Measurements from ENCODE around the gene TUBGCP3.
"Not testable (repeated sequence)": the region's sequence is repeated elsewhere in the genome, so short reads cannot be mapped to it uniquely, and the experiment has no call there.

Gene TUBGCP3, protein sequence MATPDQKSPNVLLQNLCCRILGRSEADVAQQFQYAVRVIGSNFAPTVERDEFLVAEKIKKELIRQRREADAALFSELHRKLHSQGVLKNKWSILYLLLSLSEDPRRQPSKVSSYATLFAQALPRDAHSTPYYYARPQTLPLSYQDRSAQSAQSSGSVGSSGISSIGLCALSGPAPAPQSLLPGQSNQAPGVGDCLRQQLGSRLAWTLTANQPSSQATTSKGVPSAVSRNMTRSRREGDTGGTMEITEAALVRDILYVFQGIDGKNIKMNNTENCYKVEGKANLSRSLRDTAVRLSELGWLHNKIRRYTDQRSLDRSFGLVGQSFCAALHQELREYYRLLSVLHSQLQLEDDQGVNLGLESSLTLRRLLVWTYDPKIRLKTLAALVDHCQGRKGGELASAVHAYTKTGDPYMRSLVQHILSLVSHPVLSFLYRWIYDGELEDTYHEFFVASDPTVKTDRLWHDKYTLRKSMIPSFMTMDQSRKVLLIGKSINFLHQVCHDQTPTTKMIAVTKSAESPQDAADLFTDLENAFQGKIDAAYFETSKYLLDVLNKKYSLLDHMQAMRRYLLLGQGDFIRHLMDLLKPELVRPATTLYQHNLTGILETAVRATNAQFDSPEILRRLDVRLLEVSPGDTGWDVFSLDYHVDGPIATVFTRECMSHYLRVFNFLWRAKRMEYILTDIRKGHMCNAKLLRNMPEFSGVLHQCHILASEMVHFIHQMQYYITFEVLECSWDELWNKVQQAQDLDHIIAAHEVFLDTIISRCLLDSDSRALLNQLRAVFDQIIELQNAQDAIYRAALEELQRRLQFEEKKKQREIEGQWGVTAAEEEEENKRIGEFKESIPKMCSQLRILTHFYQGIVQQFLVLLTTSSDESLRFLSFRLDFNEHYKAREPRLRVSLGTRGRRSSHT

DNA sequence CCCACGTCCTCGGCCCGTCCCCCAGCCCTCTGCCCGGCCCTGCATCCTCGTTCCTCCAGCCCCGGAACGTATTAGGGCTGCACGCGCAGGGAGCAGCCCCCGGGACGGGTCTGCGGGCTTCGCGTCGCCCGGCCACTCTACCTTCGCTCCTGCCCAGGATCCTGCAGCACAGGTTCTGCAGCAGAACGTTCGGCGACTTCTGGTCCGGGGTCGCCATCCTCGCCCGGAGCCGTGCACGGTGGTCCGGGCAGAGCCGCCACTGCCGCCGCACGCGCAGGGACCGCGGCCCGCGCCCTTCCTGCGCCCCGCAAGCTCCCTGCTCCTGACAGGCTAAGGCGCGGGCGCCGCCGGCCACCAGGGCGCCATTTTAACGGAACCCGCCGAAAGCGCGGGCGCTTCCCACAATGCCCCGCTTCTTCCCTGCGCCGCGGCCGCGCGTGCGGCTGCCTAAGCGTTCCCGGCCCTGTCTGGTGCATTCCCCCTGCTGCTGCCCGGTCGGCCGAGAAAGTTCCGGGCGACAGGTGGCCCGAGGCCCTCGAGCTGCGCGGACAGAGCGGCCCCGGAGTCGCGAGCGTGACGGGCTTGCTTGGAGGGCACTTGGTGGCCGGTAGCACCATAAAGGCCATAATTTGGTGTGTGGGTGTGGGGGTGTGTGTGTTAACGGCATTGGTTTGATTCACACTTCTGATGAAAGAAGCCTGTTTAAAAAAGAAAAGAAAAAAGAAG lies at the start of gene TUBGCP3:
Gene TUBGCP3 (minus strand): TSS at position 390 of the 726 bp plus-strand sequence. CDS start 173 bp downstream, at position 217.
- peak; percentile 66 to 77 (median 67) for DNase-seq (ENCODE audit: low read depth in 3 of 3)

- no peak for DNase-seq (ENCODE audit: low read depth in 3 of 3)
Measured at GRCh38 chr13:112637017-112637801, 49.3 kb upstream of the TUBGCP3 start.

GRCh38 chr13:112636401-112636975 lies 48.5 kb upstream of the TUBGCP3 start:
- no peak for DNase-seq (ENCODE audit: low read depth in 3 of 3)

DNA sequence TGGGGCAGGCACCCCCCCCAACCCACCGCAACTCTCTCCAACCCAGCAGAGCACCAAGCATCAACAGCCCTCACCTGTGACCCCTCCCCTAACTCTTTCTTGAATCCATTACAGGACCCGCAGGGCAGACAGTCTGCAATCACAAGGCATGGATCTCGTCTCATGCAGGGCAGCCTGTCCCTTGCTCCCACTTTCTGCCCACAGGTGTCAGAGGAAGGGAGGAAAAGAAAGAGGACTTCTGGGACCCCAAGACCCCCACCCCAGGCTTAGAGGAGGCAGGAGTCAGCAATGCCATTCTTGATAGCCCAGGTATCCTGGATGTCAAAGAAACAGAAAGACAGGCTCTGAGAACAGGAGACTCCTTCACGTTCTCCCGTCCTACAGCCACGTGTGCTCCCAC lies 47.4 kb upstream of the TUBGCP3 start:
- DNase-seq (ENCODE audit: low read depth in 3 of 3), result no peak

GRCh38 chr13:112634102-112634501 lies 46.1 kb upstream of the TUBGCP3 start:
- no peak for DNase-seq (ENCODE audit: low read depth in 3 of 3)

- not testable (repeated sequence) for DNase-seq (ENCODE audit: low read depth in 3 of 3)
Measured at GRCh38 chr13:112630226-112630625, 42.3 kb upstream of the TUBGCP3 start.

- no peak for DNase-seq (ENCODE audit: low read depth in 3 of 3)
Measured at GRCh38 chr13:112629161-112629560, 41.2 kb upstream of the TUBGCP3 start.

GRCh38 chr13:112627613-112628012 lies 39.7 kb upstream of the TUBGCP3 start:
- DNase-seq (ENCODE audit: low read depth in 3 of 3), result not testable (repeated sequence)

DNA sequence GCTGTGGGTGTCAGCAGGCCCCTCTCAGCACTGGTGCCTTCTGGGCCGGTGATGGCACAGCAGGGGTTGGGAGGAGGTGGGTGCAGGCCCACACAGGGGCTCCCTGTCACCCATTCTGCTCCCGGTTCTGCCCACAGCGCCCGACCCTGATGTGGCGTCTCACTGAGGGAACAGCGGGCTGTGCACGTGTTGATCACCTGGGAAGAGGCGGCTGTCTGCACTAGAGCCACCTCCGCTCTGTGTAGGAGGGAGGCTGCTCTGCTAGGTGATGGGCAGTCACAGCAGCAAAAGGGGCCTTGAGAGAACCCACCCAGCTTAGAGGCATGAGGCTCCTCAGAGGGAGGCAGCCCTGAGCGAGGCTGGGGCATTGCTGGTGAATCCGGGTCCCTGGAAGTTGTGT lies 39.2 kb upstream of the TUBGCP3 start:
- no peak for DNase-seq (ENCODE audit: low read depth in 3 of 3)

- no peak for DNase-seq (ENCODE audit: low read depth in 3 of 3)
Measured at GRCh38 chr13:112626761-112627160, 38.8 kb upstream of the TUBGCP3 start.

DNA sequence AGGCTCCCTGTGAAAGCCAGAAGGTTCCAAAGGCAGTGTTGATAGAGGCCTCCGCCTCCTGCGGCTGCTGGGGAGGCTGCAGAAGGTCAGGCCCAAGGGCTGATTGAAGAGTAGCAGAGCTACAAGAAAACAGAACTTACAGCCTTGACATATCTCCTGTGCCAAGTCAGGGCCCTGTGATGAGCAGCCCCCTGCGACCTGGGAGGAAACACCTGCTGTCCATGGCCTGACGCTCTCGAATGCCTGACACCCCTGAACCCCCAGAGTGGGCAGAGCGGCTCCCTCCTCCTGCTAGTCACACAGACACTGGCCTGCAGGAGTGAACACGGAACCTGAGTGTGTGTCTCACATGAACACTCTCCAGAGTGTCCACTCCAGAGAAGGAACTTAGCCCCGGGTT lies 38.2 kb upstream of the TUBGCP3 start:
- no peak for DNase-seq (ENCODE audit: low read depth in 3 of 3)

GRCh38 chr13:112625698-112626097 lies 37.7 kb upstream of the TUBGCP3 start:
- no peak for DNase-seq (ENCODE audit: low read depth in 3 of 3)

- no peak for DNase-seq (ENCODE audit: low read depth in 3 of 3)
Measured at GRCh38 chr13:112624602-112625430, 36.9 kb upstream of the TUBGCP3 start.

DNA sequence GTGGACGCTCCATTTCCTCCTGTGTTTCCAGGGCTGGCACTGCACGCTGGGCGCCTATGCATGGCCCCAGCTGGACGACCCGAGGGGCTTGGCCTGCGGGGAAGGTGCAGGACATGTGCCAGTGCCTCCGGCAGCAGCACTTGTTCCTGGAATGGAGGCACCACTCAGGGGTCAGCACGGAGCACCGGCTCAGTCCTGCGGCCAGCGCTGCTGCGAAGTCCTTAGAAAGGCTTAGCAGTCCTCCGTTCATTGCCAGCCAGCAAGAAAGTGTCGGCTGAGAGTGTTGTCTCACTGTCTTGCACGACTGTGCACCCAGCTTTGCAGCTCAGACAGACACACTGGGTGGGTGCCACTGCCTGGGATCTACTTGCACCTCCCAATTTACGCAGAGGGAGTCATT lies 36.1 kb upstream of the TUBGCP3 start:
- no peak for DNase-seq (ENCODE audit: low read depth in 3 of 3)

GRCh38 chr13:112623051-112623711 lies 35.2 kb upstream of the TUBGCP3 start:
- no peak for DNase-seq (ENCODE audit: low read depth in 3 of 3)

- no peak for DNase-seq (ENCODE audit: low read depth in 3 of 3)
Measured at GRCh38 chr13:112622375-112622774, 34.4 kb upstream of the TUBGCP3 start.

GRCh38 chr13:112619730-112620631 lies 32.0 kb upstream of the TUBGCP3 start:
- DNase-seq (ENCODE audit: low read depth in 3 of 3), result no peak

GRCh38 chr13:112618501-112618900 lies 30.5 kb upstream of the TUBGCP3 start:
- no peak for DNase-seq (ENCODE audit: low read depth in 3 of 3)
